Occipital lobe (tissue), 2 donors: ENCODE measurements around the gene ELK1. TPM values are rescaled to one million over a fixed set of nuclear protein-coding genes. Genes with fewer than 3 reads are reported as not detected.

Source experiments
- DNase-seq: peaks from one replicate; lab custom pipeline; 2025; lab: John Stamatoyannopoulos, UW
- total RNA-seq: library from RNA; depleted of rRNA; stranded (reverse); fragments of >200 nt; gene quantifications from one replicate; pipeline ENCODE4 v1.2.3, GENCODE V29; 2014

The ELK1 gene
- total RNA-seq, 1 donor from 2014 or later: 14.8 TPM

GRCh38 chrX:47645530-47645929 is 4.8 kb downstream of the ELK1 start:
- DNase-seq: no peak

GRCh38 chrX:47644557-47645091 is 5.7 kb downstream of the ELK1 start:
- no peak for DNase-seq

- DNase-seq: no peak
Observed at GRCh38 chrX:47643926-47644325, 6.4 kb downstream of the ELK1 start.

- no peak for DNase-seq
Observed at GRCh38 chrX:47638816-47639215, 11.5 kb downstream of the ELK1 start.

- no peak for DNase-seq
Observed at GRCh38 chrX:47637546-47638195, 12.7 kb downstream of the ELK1 start.

GRCh38 chrX:47634871-47635575 is 15.3 kb downstream of the ELK1 start:
- DNase-seq: no peak

GRCh38 chrX:47633689-47634590 is 16.4 kb downstream of the ELK1 start:
- no peak for DNase-seq

- DNase-seq: no peak
Observed at GRCh38 chrX:47632666-47633065, 17.7 kb downstream of the ELK1 start.

- DNase-seq: no peak
Observed at GRCh38 chrX:47631676-47632075, 18.7 kb downstream of the ELK1 start.

- DNase-seq: no peak
Observed at GRCh38 chrX:47629419-47630200, 20.8 kb downstream of the ELK1 start, which contains the start of gene CFP. TSS of gene CFP (minus strand) at chrX:47629930. CDS start at chrX:47629844, 86 bp downstream.

GRCh38 chrX:47628982-47629381 is 21.4 kb downstream of the ELK1 start:
- DNase-seq: no peak

- DNase-seq: no peak
Observed at GRCh38 chrX:47625365-47625764, 25.0 kb downstream of the ELK1 start.

GRCh38 chrX:47623540-47624027 is 26.8 kb downstream of the ELK1 start:
- peak; percentile 45 for DNase-seq

GRCh38 chrX:47621851-47622250 is 28.5 kb downstream of the ELK1 start:
- DNase-seq: no peak

GRCh38 chrX:47620303-47620685 is 30.1 kb downstream of the ELK1 start:
- no peak for DNase-seq

- DNase-seq: peak; percentile 63
Observed at GRCh38 chrX:47619486-47620302, 30.7 kb downstream of the ELK1 start, which contains the start of gene SYN1. TSS of gene SYN1 (minus strand) at chrX:47619857. CDS start at chrX:47619728, 129 bp downstream.

GRCh38 chrX:47618923-47619485 is 31.4 kb downstream of the ELK1 start:
- DNase-seq: no peak

GRCh38 chrX:47614618-47615017 is 35.7 kb downstream of the ELK1 start:
- no peak for DNase-seq

- peak; percentile 27 for DNase-seq
Observed at GRCh38 chrX:47613082-47613481, 37.3 kb downstream of the ELK1 start.
